ENCODE data around the gene RFPL1. TPM values are rescaled to one million over a fixed set of nuclear protein-coding genes. Genes with fewer than 3 reads are reported as not detected.

Gene RFPL1
- total and polyA plus RNA-seq, 2 experiments from 2014 or later, result not detected

DNA sequence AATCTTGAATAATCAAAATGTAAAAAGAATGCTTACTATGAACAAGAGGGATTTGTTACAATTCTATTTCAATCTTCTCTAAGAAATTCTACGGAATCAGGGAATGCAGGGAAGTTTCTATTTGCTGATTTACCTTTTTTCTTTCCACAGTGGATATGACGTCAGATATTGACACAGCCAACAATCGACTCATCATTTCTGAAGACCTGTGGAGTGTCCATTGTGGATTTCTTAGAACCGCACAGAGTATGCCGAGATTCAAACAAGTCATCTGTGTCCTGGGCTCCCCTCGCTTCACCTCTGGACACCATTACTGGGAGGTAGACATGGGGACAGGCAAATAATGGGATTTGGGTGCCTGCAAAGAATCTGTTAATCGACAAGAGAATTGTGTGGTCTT is 4.1 kb upstream of the RFPL1 start:
- DNase-seq (ENCODE audit: low spot score), result no peak
- H3K4me2 ChIP-seq, result no peak overlapping the region
- no peaks in the 10 kb centered on the region for H3K79me2 ChIP-seq
- no peaks in the 10 kb centered on the region for H3K36me3 ChIP-seq (replicated peaks; ENCODE audit: insufficient read depth, low read depth)
- H3K4me1 ChIP-seq (ENCODE audit: insufficient read depth), result no peaks in the 10 kb centered on the region
- no peaks in the 10 kb centered on the region for H3K27me3 ChIP-seq
- H3K9me2 ChIP-seq (replicated peaks; ENCODE audit: insufficient read depth), result no peaks in the 10 kb centered on the region
- H4K20me1 ChIP-seq (ENCODE audit: insufficient read depth, poor library complexity, severe bottlenecking), result no peaks in the 10 kb centered on the region
- 81% methylated on average over 7 of the region's 7 CpGs for WGBS (ENCODE audit: low lambda C conversion rate, missing lambda C conversion rate)
- H3K27ac ChIP-seq, result no peak overlapping the region
- no peak overlapping the region for H2AFZ ChIP-seq
- TF ChIP-seq, protein P1, sequence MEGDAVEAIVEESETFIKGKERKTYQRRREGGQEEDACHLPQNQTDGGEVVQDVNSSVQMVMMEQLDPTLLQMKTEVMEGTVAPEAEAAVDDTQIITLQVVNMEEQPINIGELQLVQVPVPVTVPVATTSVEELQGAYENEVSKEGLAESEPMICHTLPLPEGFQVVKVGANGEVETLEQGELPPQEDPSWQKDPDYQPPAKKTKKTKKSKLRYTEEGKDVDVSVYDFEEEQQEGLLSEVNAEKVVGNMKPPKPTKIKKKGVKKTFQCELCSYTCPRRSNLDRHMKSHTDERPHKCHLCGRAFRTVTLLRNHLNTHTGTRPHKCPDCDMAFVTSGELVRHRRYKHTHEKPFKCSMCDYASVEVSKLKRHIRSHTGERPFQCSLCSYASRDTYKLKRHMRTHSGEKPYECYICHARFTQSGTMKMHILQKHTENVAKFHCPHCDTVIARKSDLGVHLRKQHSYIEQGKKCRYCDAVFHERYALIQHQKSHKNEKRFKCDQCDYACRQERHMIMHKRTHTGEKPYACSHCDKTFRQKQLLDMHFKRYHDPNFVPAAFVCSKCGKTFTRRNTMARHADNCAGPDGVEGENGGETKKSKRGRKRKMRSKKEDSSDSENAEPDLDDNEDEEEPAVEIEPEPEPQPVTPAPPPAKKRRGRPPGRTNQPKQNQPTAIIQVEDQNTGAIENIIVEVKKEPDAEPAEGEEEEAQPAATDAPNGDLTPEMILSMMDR (IDR thresholded peaks at IDR 0.05; ENCODE audit: poor library complexity), result no peak
- TF ChIP-seq EZH2 (IDR thresholded peaks at IDR 0.05; ENCODE audit: borderline replicate concordance), result no peak
- no peak for TF ChIP-seq EZH2phosphoT487 (IDR thresholded peaks at IDR 0.05; ENCODE audit: low read depth, severe bottlenecking, unreplicated experiment)
- H3K4me3 ChIP-seq, result no peak overlapping the region
- no peaks in the 10 kb centered on the region for H3K9me3 ChIP-seq (ENCODE audit: low read depth)

GRCh38 chr22:29435236-29436136 is 2.9 kb upstream of the RFPL1 start:
- no peaks in the 10 kb centered on the region for H3K9me2 ChIP-seq (replicated peaks; ENCODE audit: insufficient read depth)
- no peaks in the 10 kb centered on the region for H3K9me3 ChIP-seq (ENCODE audit: low read depth)
- TF ChIP-seq EZH2 (IDR thresholded peaks at IDR 0.05; ENCODE audit: borderline replicate concordance) (no peak), EZH2phosphoT487 (IDR thresholded peaks at IDR 0.05; ENCODE audit: low read depth, severe bottlenecking, unreplicated experiment) (no peak)
- TF ChIP-seq, protein P1 (IDR thresholded peaks at IDR 0.05; ENCODE audit: poor library complexity), result no peak
- DNase-seq (ENCODE audit: low spot score), result no peak
- 76% methylated on average over 5 of the region's 5 CpGs for WGBS (ENCODE audit: low lambda C conversion rate, missing lambda C conversion rate)
- no peak overlapping the region for H2AFZ ChIP-seq
- H3K4me1 ChIP-seq (ENCODE audit: insufficient read depth), result no peaks in the 10 kb centered on the region
- no peaks in the 10 kb centered on the region for H3K36me3 ChIP-seq (replicated peaks; ENCODE audit: insufficient read depth, low read depth)
- no peaks in the 10 kb centered on the region for H3K27me3 ChIP-seq
- H3K79me2 ChIP-seq, result no peaks in the 10 kb centered on the region
- no peak overlapping the region for H3K27ac ChIP-seq
- H3K4me3 ChIP-seq, result no peak overlapping the region
- H3K4me2 ChIP-seq, result no peak overlapping the region
- no peaks in the 10 kb centered on the region for H4K20me1 ChIP-seq (ENCODE audit: insufficient read depth, poor library complexity, severe bottlenecking)

DNA sequence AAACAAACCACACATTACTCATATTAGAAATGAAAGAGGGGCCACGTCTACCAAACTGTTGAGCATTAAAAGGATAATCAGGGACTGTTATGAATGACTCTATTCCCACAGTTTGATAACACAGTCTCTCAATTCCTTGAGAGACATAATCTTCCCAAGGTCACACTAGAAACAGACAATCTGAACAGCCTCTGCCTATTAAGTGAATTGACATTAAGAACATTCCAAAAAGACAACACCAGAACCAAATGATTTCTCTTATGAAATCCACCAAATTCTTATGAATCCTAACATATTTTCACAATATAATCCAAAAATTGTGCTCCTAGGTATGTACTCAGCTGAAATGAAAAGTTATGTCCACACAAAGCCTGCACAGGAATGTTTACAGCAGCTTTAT is 4.6 kb downstream of the RFPL1 start:
- Histone ChIP-seq H3K79me2 (no peaks in the 10 kb centered on the region), H3K9me3 (ENCODE audit: low read depth) (no peaks in the 10 kb centered on the region), H3K4me1 (ENCODE audit: insufficient read depth) (no peaks in the 10 kb centered on the region), H3K36me3 (replicated peaks; ENCODE audit: insufficient read depth, low read depth) (no peaks in the 10 kb centered on the region), H3K4me2 (no peak overlapping the region), H4K20me1 (ENCODE audit: insufficient read depth, poor library complexity, severe bottlenecking) (no peaks in the 10 kb centered on the region), H3K27ac (no peak overlapping the region), H3K27me3 (no peaks in the 10 kb centered on the region), H3K4me3 (no peak overlapping the region), H3K9me2 (replicated peaks; ENCODE audit: insufficient read depth) (no peaks in the 10 kb centered on the region), H2AFZ (no peak overlapping the region)
- 63% methylated on average over 1 of the region's 1 CpG for WGBS (ENCODE audit: low lambda C conversion rate, missing lambda C conversion rate)
- TF ChIP-seq EZH2phosphoT487 (IDR thresholded peaks at IDR 0.05; ENCODE audit: low read depth, severe bottlenecking, unreplicated experiment) (no peak), EZH2 (IDR thresholded peaks at IDR 0.05; ENCODE audit: borderline replicate concordance) (no peak)
- TF ChIP-seq, protein P1 (IDR thresholded peaks at IDR 0.05; ENCODE audit: poor library complexity), result no peak
- DNase-seq (ENCODE audit: low spot score), result no peak
